ENCODE data around the gene DOC2B. TPM values are rescaled to one million over a fixed set of nuclear protein-coding genes. Genes with fewer than 3 reads are reported as not detected.
"Not testable (repeated sequence)": the region's sequence is repeated elsewhere in the genome, so short reads cannot be mapped to it uniquely, and the experiment has no call there.

The DOC2B gene
- polyA plus RNA-seq, 1 donor from 2014 or later, result 4.8 TPM

- H3K9ac ChIP-seq (ENCODE audit: low read length); H3F3A ChIP-seq (ENCODE audit: insufficient read depth, low read length, poor library complexity, severe bottlenecking); H3K27ac ChIP-seq (ENCODE audit: low read length); H3K79me2 ChIP-seq (replicated peaks; ENCODE audit: insufficient read depth, low read length); H3K4me3 ChIP-seq (ENCODE audit: low read length); H3K4me2 ChIP-seq (ENCODE audit: low read length); H3K9me3 ChIP-seq (ENCODE audit: low read length); H3K9me2 ChIP-seq (ENCODE audit: insufficient read depth, low read length); H3K36me3 ChIP-seq (ENCODE audit: insufficient read depth, low read length); H3K27me3 ChIP-seq (ENCODE audit: insufficient read depth, low read depth, low read length); H2AFZ ChIP-seq (ENCODE audit: low read depth, low read length); H4K20me1 ChIP-seq (ENCODE audit: insufficient read depth): not testable (repeated sequence)
Measured at GRCh38 chr17:206484-206883, 25.0 kb upstream of the DOC2B start.

DNA sequence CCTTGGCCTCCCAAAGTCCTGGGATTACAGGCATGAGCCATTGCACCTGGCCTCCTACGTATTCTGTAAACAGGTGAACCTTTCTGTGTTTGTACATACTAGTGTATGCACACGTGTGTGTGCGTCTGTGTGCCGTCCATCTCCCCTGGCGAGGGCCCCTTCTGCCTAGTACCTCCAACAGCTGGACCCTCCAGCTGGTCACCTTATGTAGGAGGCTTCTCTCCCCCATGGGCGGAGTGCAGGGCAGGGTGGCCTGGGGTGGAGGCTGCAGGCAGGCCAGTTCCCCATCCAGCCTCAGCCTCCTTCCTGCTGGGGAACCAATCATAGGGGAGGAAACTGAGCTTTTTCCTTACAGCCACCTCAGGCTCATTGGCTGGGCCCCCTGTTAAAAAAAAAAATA lies 24.4 kb upstream of the DOC2B start:
- Histone ChIP-seq H3K79me2 (replicated peaks; ENCODE audit: insufficient read depth, low read length) (no peaks in the 10 kb centered on the region), H4K20me1 (ENCODE audit: insufficient read depth) (no peaks in the 10 kb centered on the region), H2AFZ (ENCODE audit: low read depth, low read length) (no peak overlapping the region), H3K9me3 (ENCODE audit: low read length) (no peaks in the 10 kb centered on the region), H3K9me2 (ENCODE audit: insufficient read depth, low read length) (no peaks in the 10 kb centered on the region), H3K36me3 (ENCODE audit: insufficient read depth, low read length) (no peaks in the 10 kb centered on the region), H3K4me3 (ENCODE audit: low read length) (no peak overlapping the region), H3K9ac (ENCODE audit: low read length) (no peak overlapping the region), H3K4me2 (ENCODE audit: low read length) (no peak overlapping the region), H3K27ac (ENCODE audit: low read length) (no peak overlapping the region), H3F3A (ENCODE audit: insufficient read depth, low read length, poor library complexity, severe bottlenecking) (no peaks in the 10 kb centered on the region), H3K27me3 (ENCODE audit: insufficient read depth, low read depth, low read length) (no peaks in the 10 kb centered on the region)
- no peak for TF ChIP-seq SMC3 (conservative IDR thresholded peaks at IDR 0.05; ENCODE audit: poor library complexity)
- no peak for TF ChIP-seq EZH2 (IDR thresholded peaks at IDR 0.05; ENCODE audit: borderline replicate concordance, insufficient read depth, low read length, poor library complexity, severe bottlenecking)
- no peak for TF ChIP-seq TAF1 (IDR thresholded peaks at IDR 0.05; ENCODE audit: low read depth)
- TF ChIP-seq RAD21 (conservative IDR thresholded peaks at IDR 0.05), result no peak
- no peak for TF ChIP-seq CTCF (IDR thresholded peaks at IDR 0.05; ENCODE audit: poor library complexity, severe bottlenecking)
- no peak for TF ChIP-seq MXI1 (conservative IDR thresholded peaks at IDR 0.05; ENCODE audit: poor library complexity, severe bottlenecking)
- TF ChIP-seq REST (IDR thresholded peaks at IDR 0.05; ENCODE audit: borderline replicate concordance), result no peak
- TF ChIP-seq EP300 (conservative IDR thresholded peaks at IDR 0.05; ENCODE audit: poor library complexity, severe bottlenecking), result no peak
- no peak for TF ChIP-seq POLR2AphosphoS5 (IDR thresholded peaks at IDR 0.05)

DNA sequence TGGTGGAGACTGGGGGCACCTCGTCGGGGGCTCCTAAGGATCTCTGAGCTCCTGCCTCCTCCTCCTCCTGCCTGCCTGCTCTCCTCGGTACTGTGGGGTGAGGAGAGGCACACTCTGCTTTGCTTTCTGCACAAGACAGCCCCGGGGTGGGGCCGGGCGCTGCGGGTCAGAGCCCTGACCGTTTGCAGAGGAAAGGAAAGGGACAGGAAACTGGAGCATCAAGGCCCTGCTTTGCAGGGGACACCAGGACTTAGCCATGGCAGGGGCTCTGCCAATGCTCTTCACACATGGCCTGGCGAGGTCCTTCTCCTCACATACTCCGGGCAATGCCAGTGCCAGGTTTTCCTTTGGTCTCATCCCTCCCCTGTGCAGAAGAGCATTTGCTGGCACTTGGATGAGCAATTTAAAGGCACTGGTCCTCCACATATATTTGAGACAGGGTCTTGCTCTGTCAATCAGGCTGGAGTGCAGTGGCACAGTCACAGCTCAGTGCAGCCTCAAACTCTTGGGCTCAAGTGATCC lies 23.8 kb upstream of the DOC2B start:
- H3K4me2 ChIP-seq (ENCODE audit: low read length), result peak overlapping the region; percentile 10
- peak overlapping the region; percentile 42 for H3K27ac ChIP-seq (ENCODE audit: low read length)
- H4K20me1 ChIP-seq (ENCODE audit: insufficient read depth), result no peaks in the 10 kb centered on the region
- H3K9me3 ChIP-seq (ENCODE audit: low read length), result no peaks in the 10 kb centered on the region
- no peaks in the 10 kb centered on the region for H3K36me3 ChIP-seq (ENCODE audit: insufficient read depth, low read length)
- H3F3A ChIP-seq (ENCODE audit: insufficient read depth, low read length, poor library complexity, severe bottlenecking), result no peaks in the 10 kb centered on the region
- H2AFZ ChIP-seq (ENCODE audit: low read depth, low read length), result peak overlapping the region; percentile 65
- no peaks in the 10 kb centered on the region for H3K27me3 ChIP-seq (ENCODE audit: insufficient read depth, low read depth, low read length)
- TF ChIP-seq RAD21 (conservative IDR thresholded peaks at IDR 0.05) (no peak), EZH2 (IDR thresholded peaks at IDR 0.05; ENCODE audit: borderline replicate concordance, insufficient read depth, low read length, poor library complexity, severe bottlenecking) (no peak), POLR2AphosphoS5 (IDR thresholded peaks at IDR 0.05) (no peak), EP300 (conservative IDR thresholded peaks at IDR 0.05; ENCODE audit: poor library complexity, severe bottlenecking) (no peak), TAF1 (IDR thresholded peaks at IDR 0.05; ENCODE audit: low read depth) (no peak), REST (IDR thresholded peaks at IDR 0.05; ENCODE audit: borderline replicate concordance) (no peak), CTCF (IDR thresholded peaks at IDR 0.05; ENCODE audit: poor library complexity, severe bottlenecking) (no peak), MXI1 (conservative IDR thresholded peaks at IDR 0.05; ENCODE audit: poor library complexity, severe bottlenecking) (no peak), SMC3 (conservative IDR thresholded peaks at IDR 0.05; ENCODE audit: poor library complexity) (no peak)
- peak overlapping the region; percentile 38 for H3K4me3 ChIP-seq (ENCODE audit: low read length)
- H3K9ac ChIP-seq (ENCODE audit: low read length), result peak overlapping the region; percentile 55
- no peaks in the 10 kb centered on the region for H3K9me2 ChIP-seq (ENCODE audit: insufficient read depth, low read length)
- no peaks in the 10 kb centered on the region for H3K79me2 ChIP-seq (replicated peaks; ENCODE audit: insufficient read depth, low read length)

Data from neural cell (in vitro differentiated cells).